Measurements from ENCODE around the gene COQ8A. TPM values are rescaled to one million over a fixed set of nuclear protein-coding genes. Genes with fewer than 3 reads are reported as not detected.

Gene COQ8A
- total and polyA plus RNA-seq, 2 donors from 2014 or later: 29.4 to 44.1 TPM

DNA sequence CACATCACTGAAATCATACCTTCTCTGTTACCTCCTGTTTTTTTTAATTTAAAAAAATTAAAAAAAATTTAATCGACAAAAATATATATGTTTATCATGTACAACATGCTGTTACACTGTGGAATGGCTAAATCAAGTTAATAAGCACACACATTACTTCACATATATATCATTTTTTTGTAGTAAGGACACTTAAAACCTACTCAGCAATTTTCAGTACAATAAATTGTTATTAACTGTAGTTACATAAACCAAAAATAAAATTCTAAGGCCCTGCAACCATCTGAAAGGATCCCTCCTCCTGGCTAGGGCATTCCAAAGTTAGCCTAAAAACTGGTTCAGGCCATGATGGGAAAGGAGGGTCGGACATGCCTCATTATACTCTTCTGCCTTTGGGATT, 23.6 kb upstream of the COQ8A start:
- TF ChIP-seq, protein P1, sequence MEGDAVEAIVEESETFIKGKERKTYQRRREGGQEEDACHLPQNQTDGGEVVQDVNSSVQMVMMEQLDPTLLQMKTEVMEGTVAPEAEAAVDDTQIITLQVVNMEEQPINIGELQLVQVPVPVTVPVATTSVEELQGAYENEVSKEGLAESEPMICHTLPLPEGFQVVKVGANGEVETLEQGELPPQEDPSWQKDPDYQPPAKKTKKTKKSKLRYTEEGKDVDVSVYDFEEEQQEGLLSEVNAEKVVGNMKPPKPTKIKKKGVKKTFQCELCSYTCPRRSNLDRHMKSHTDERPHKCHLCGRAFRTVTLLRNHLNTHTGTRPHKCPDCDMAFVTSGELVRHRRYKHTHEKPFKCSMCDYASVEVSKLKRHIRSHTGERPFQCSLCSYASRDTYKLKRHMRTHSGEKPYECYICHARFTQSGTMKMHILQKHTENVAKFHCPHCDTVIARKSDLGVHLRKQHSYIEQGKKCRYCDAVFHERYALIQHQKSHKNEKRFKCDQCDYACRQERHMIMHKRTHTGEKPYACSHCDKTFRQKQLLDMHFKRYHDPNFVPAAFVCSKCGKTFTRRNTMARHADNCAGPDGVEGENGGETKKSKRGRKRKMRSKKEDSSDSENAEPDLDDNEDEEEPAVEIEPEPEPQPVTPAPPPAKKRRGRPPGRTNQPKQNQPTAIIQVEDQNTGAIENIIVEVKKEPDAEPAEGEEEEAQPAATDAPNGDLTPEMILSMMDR (IDR thresholded peaks at IDR 0.05; ENCODE audit: borderline replicate concordance, extremely low read depth, insufficient read depth): no peak
- H3K9ac ChIP-seq (ENCODE audit: low read length in 3 of 3): no peak overlapping the region
- no peaks in the 10 kb centered on the region for H3K36me3 ChIP-seq (ENCODE audit: control insufficient read depth in 2 of 3, insufficient read depth in 3 of 3, low read length in 3 of 3)
- no peak overlapping the region for H3K4me3 ChIP-seq (ENCODE audit: low read length in 3 of 3)
- H3K27ac ChIP-seq (ENCODE audit: low read depth in 2 of 2, low read length in 2 of 2): no peak overlapping the region
- no peak for DNase-seq
- H3K27me3 ChIP-seq (ENCODE audit: control insufficient read depth, insufficient read depth, low read length): no peaks in the 10 kb centered on the region
- H3K9me3 ChIP-seq (ENCODE audit: control insufficient read depth in 2 of 3, insufficient read depth in 1 of 3, low read length in 3 of 3): no peaks in the 10 kb centered on the region
- H3K4me1 ChIP-seq (ENCODE audit: control insufficient read depth in 2 of 3, insufficient read depth in 2 of 3, low read depth in 1 of 3, low read length in 3 of 3): no peaks in the 10 kb centered on the region
- intact Hi-C loops (cut with DNase I): no loop called here
- FAIRE-seq: no peak

DNA sequence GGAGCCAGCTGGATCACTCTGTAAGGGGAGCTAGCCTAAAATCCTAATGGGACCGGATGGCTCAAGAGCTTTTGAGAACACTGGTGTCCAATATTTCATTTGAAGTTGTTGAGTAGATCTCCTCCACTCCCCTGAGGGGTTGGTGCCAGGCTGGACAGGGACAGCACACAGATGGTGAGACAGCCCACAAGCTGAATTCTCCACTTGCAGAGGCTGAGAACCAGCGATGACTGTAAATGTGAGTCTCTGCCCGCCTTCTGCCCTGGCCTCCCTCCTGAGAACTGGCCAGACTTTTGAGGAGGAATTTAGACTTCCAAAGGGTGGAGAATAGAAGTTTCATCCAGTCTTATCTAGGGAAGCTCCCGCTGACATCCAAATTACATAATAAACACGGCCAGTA, 20.5 kb upstream of the COQ8A start:
- Histone ChIP-seq H3K9ac (ENCODE audit: low read length in 3 of 3) (no peak overlapping the region), H3K27ac (ENCODE audit: low read depth in 2 of 2, low read length in 2 of 2) (no peak overlapping the region), H3K4me1 (ENCODE audit: control insufficient read depth in 2 of 3, insufficient read depth in 2 of 3, low read depth in 1 of 3, low read length in 3 of 3) (no peaks in the 10 kb centered on the region), H3K4me3 (ENCODE audit: low read length in 3 of 3) (no peak overlapping the region), H3K9me3 (ENCODE audit: control insufficient read depth in 2 of 3, insufficient read depth in 1 of 3, low read length in 3 of 3) (no peaks in the 10 kb centered on the region), H3K36me3 (ENCODE audit: control insufficient read depth in 2 of 3, insufficient read depth in 3 of 3, low read length in 3 of 3) (no peaks in the 10 kb centered on the region), H3K27me3 (ENCODE audit: control insufficient read depth, insufficient read depth, low read length) (no peaks in the 10 kb centered on the region)
- DNase-seq (no peak), FAIRE-seq (no peak)
- intact Hi-C loops (cut with DNase I): no loop called here
- TF ChIP-seq, protein P1 (IDR thresholded peaks at IDR 0.05; ENCODE audit: borderline replicate concordance, extremely low read depth, insufficient read depth): no peak

DNA sequence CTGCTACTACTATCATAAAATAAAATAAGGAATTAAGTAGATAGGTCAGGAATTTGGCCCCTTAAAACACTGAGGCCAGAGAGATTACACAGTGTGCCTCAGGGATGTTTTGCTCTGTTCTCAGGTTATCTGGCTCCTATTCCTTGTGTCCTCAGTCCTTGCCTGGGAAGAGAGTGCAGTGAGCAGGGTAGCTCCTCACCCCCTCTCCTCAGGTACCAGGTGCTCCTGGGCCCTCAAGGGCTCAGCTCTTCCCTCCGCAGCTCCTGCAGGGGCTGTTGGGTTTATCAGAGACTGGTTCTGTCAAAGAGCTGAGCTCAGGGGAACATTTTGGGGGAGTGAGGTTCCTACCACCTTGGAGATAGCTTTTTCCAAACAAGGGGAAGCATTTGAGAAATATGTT, 20.1 kb upstream of the COQ8A start:
- Histone ChIP-seq H3K27me3 (ENCODE audit: control insufficient read depth, insufficient read depth, low read length) (no peaks in the 10 kb centered on the region), H3K27ac (ENCODE audit: low read depth in 2 of 2, low read length in 2 of 2) (no peak overlapping the region), H3K36me3 (ENCODE audit: control insufficient read depth in 2 of 3, insufficient read depth in 3 of 3, low read length in 3 of 3) (no peaks in the 10 kb centered on the region), H3K4me3 (ENCODE audit: low read length in 3 of 3) (no peak overlapping the region), H3K9ac (ENCODE audit: low read length in 3 of 3) (no peak overlapping the region), H3K9me3 (ENCODE audit: control insufficient read depth in 2 of 3, insufficient read depth in 1 of 3, low read length in 3 of 3) (no peaks in the 10 kb centered on the region), H3K4me1 (ENCODE audit: control insufficient read depth in 2 of 3, insufficient read depth in 2 of 3, low read depth in 1 of 3, low read length in 3 of 3) (no peaks in the 10 kb centered on the region)
- FAIRE-seq: no peak
- TF ChIP-seq, protein P1 (IDR thresholded peaks at IDR 0.05; ENCODE audit: borderline replicate concordance, extremely low read depth, insufficient read depth): no peak
- intact Hi-C loops (cut with DNase I): no loop called here
- no peak for DNase-seq

DNA sequence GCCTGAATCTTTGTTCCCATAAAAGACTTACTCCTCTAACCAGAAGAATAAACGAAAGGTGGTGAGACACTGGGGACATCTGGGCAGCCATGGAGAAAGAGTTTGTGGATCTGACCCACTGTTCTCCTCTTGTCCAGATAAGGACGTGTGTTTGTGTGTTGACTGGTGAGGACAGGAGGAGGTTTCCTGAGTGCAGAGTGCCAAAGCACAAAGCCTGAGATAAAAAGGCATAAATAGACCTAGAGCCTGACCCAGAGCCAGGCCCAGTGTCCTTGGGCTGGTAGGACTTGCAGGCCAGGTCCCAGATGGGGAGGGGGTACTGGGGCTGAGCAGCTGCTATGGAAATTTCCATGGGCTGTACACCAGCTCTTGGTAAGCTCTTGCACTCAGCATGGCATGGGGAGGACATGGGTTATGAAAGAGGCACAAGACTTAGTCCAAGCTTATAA, 19.6 kb upstream of the COQ8A start:
- TF ChIP-seq, protein P1 (IDR thresholded peaks at IDR 0.05; ENCODE audit: borderline replicate concordance, extremely low read depth, insufficient read depth): no peak
- no peaks in the 10 kb centered on the region for H3K9me3 ChIP-seq (ENCODE audit: control insufficient read depth in 2 of 3, insufficient read depth in 1 of 3, low read length in 3 of 3)
- FAIRE-seq (no peak), DNase-seq (no peak)
- H3K4me1 ChIP-seq (ENCODE audit: control insufficient read depth in 2 of 3, insufficient read depth in 2 of 3, low read depth in 1 of 3, low read length in 3 of 3): no peaks in the 10 kb centered on the region
- H3K36me3 ChIP-seq (ENCODE audit: control insufficient read depth in 2 of 3, insufficient read depth in 3 of 3, low read length in 3 of 3): no peaks in the 10 kb centered on the region
- no peak overlapping the region for H3K4me3 ChIP-seq (ENCODE audit: low read length in 3 of 3)
- no peak overlapping the region for H3K9ac ChIP-seq (ENCODE audit: low read length in 3 of 3)
- no peak overlapping the region for H3K27ac ChIP-seq (ENCODE audit: low read depth in 2 of 2, low read length in 2 of 2)
- no peaks in the 10 kb centered on the region for H3K27me3 ChIP-seq (ENCODE audit: control insufficient read depth, insufficient read depth, low read length)
- intact Hi-C loops (cut with DNase I): no loop called here
